OCI-M2 (cell line): Measurements from ENCODE around the gene APEX1.

Experiments used
- DNase-seq: peaks from one replicate; lab custom pipeline; 2025; ENCODE audit not compliant: unreplicated experiment; lab: John Stamatoyannopoulos, UW

APEX1 gene

GRCh38 chr14:20454516-20455354 is at the start of gene APEX1, which contains the start of gene OSGEP:
Gene APEX1, plus strand, starts transcription at chr14:20455226. Its CDS starts 420 bp downstream, at chr14:20455646.
Gene OSGEP, minus strand, starts transcription at chr14:20454812. Its CDS starts 129 bp downstream, at chr14:20454683.
- DNase-seq, result peak; percentile 96

GRCh38 chr14:20409226-20409625 is 45.8 kb upstream of the APEX1 start:
- no peak for DNase-seq

- no peak for DNase-seq
Measured at GRCh38 chr14:20412411-20412810, 42.6 kb upstream of the APEX1 start.

GRCh38 chr14:20412876-20413743 is 41.9 kb upstream of the APEX1 start, which contains the start of gene TEP1:
Gene TEP1, minus strand, starts transcription at chr14:20413501. Its CDS starts 5,062 bp downstream, at chr14:20408439.
- DNase-seq, result no peak

- DNase-seq, result no peak
Measured at GRCh38 chr14:20413744-20414082, 41.3 kb upstream of the APEX1 start.

- peak; percentile 23 for DNase-seq
Measured at GRCh38 chr14:20415782-20416206, 39.2 kb upstream of the APEX1 start.

GRCh38 chr14:20416223-20416622 is 38.8 kb upstream of the APEX1 start:
- DNase-seq, result no peak

GRCh38 chr14:20417250-20418186 is 37.5 kb upstream of the APEX1 start:
- no peak for DNase-seq

GRCh38 chr14:20418501-20418909 is 36.5 kb upstream of the APEX1 start:
- no peak for DNase-seq

- DNase-seq, result no peak
Measured at GRCh38 chr14:20419419-20419818, 35.6 kb upstream of the APEX1 start.

GRCh38 chr14:20421267-20421666 is 33.8 kb upstream of the APEX1 start:
- no peak for DNase-seq

- no peak for DNase-seq
Measured at GRCh38 chr14:20422886-20423285, 32.1 kb upstream of the APEX1 start.

- DNase-seq, result no peak
Measured at GRCh38 chr14:20424851-20425250, 30.2 kb upstream of the APEX1 start.

GRCh38 chr14:20427231-20428009 is 27.6 kb upstream of the APEX1 start:
- DNase-seq, result no peak

GRCh38 chr14:20428010-20428365 is 27.0 kb upstream of the APEX1 start:
- DNase-seq, result no peak

GRCh38 chr14:20428802-20429201 is 26.2 kb upstream of the APEX1 start:
- DNase-seq, result no peak

- DNase-seq, result no peak
Measured at GRCh38 chr14:20429801-20430669, 25.0 kb upstream of the APEX1 start.

GRCh38 chr14:20434701-20435581 is 20.1 kb upstream of the APEX1 start:
- DNase-seq, result no peak
